Measurements from ENCODE around the gene SMAGP. TPM values are rescaled to one million over a fixed set of nuclear protein-coding genes. Genes with fewer than 3 reads are reported as not detected.

The SMAGP gene
- total RNA-seq, 1 experiment from 2014 or later: 62.5 TPM

- Histone ChIP-seq H3K9me2 (replicated peaks; ENCODE audit: low read length) (no peaks in the 10 kb centered on the region), H3K27me3 (ENCODE audit: low read length) (no peaks in the 10 kb centered on the region), H3F3A (ENCODE audit: low read length, unreplicated experiment) (no peaks in the 10 kb centered on the region), H2AFZ (ENCODE audit: low read length) (no peak overlapping the region), H4K20me1 (ENCODE audit: low read length) (no peaks in the 10 kb centered on the region), H3K9ac (ENCODE audit: low read length) (no peak overlapping the region), H3K79me2 (ENCODE audit: low read length) (no peaks in the 10 kb centered on the region), H3K36me3 (ENCODE audit: low read depth, low read length) (no peaks in the 10 kb centered on the region), H3K27ac (ENCODE audit: low read length) (no peak overlapping the region), H3K4me1 (ENCODE audit: insufficient read depth, low read length) (no peaks in the 10 kb centered on the region), H3K4me3 (ENCODE audit: low read length) (no peak overlapping the region), H3K9me3 (ENCODE audit: low read length) (no peaks in the 10 kb centered on the region), H3K4me2 (ENCODE audit: low read length) (no peak overlapping the region)
- TF ChIP-seq EZH2 (IDR thresholded peaks at IDR 0.05; ENCODE audit: low read length, unreplicated experiment): no peak
- no peak for TF ChIP-seq CTCF (conservative IDR thresholded peaks at IDR 0.05; ENCODE audit: low read depth, low read length)
- TF ChIP-seq EZH2phosphoT487 (IDR thresholded peaks at IDR 0.05; ENCODE audit: borderline replicate concordance, low read length): no peak
- ChIA-PET CTCF (no interaction called here), POLR2A (ENCODE audit: unreplicated experiment) (no interaction called here)
- DNase-seq (no peak), ATAC-seq (no peak)
- intact Hi-C loops (cut with micrococcal nuclease): no loop called here
- BruUV-seq (replicated peaks): no TSS peak
Measured at GRCh38 chr12:51208016-51208660, 62.1 kb downstream of the SMAGP start.

- intact Hi-C loops (cut with micrococcal nuclease): no loop called here
- DNase-seq (no peak), ATAC-seq (no peak)
- CTCF ChIA-PET: no interaction called here
- H3K9me2 ChIP-seq (replicated peaks; ENCODE audit: low read length): no peaks in the 10 kb centered on the region
- H3K4me1 ChIP-seq (ENCODE audit: insufficient read depth, low read length): no peaks in the 10 kb centered on the region
- H3K27me3 ChIP-seq (ENCODE audit: low read length): no peaks in the 10 kb centered on the region
- no peak overlapping the region for H3K4me2 ChIP-seq (ENCODE audit: low read length)
- H2AFZ ChIP-seq (ENCODE audit: low read length): no peak overlapping the region
- POLR2A ChIA-PET (ENCODE audit: unreplicated experiment): no interaction called here
- no peaks in the 10 kb centered on the region for H4K20me1 ChIP-seq (ENCODE audit: low read length)
- no peaks in the 10 kb centered on the region for H3K9me3 ChIP-seq (ENCODE audit: low read length)
- TF ChIP-seq CTCF (conservative IDR thresholded peaks at IDR 0.05; ENCODE audit: low read depth, low read length) (no peak), EZH2 (IDR thresholded peaks at IDR 0.05; ENCODE audit: low read length, unreplicated experiment) (no peak), EZH2phosphoT487 (IDR thresholded peaks at IDR 0.05; ENCODE audit: borderline replicate concordance, low read length) (no peak)
- no peaks in the 10 kb centered on the region for H3K79me2 ChIP-seq (ENCODE audit: low read length)
- no TSS peak for BruUV-seq (replicated peaks)
- no peak overlapping the region for H3K27ac ChIP-seq (ENCODE audit: low read length)
- H3K36me3 ChIP-seq (ENCODE audit: low read depth, low read length): no peaks in the 10 kb centered on the region
- no peak overlapping the region for H3K9ac ChIP-seq (ENCODE audit: low read length)
- H3K4me3 ChIP-seq (ENCODE audit: low read length): no peak overlapping the region
- H3F3A ChIP-seq (ENCODE audit: low read length, unreplicated experiment): no peaks in the 10 kb centered on the region
Measured at GRCh38 chr12:51205350-51205749, 64.9 kb downstream of the SMAGP start.

GRCh38 chr12:51202718-51203117 lies 67.5 kb downstream of the SMAGP start:
- H3K79me2 ChIP-seq (ENCODE audit: low read length): no peaks in the 10 kb centered on the region
- H3K4me3 ChIP-seq (ENCODE audit: low read length): no peak overlapping the region
- no peak overlapping the region for H3K27ac ChIP-seq (ENCODE audit: low read length)
- BruUV-seq (replicated peaks): no TSS peak
- H3K27me3 ChIP-seq (ENCODE audit: low read length): no peaks in the 10 kb centered on the region
- ChIA-PET CTCF (no interaction called here), POLR2A (ENCODE audit: unreplicated experiment) (no interaction called here)
- H3K4me2 ChIP-seq (ENCODE audit: low read length): no peak overlapping the region
- ATAC-seq: no peak
- intact Hi-C loops (cut with micrococcal nuclease): no loop called here
- H4K20me1 ChIP-seq (ENCODE audit: low read length): no peaks in the 10 kb centered on the region
- no peaks in the 10 kb centered on the region for H3K9me3 ChIP-seq (ENCODE audit: low read length)
- TF ChIP-seq EZH2phosphoT487 (IDR thresholded peaks at IDR 0.05; ENCODE audit: borderline replicate concordance, low read length): no peak
- TF ChIP-seq CTCF (conservative IDR thresholded peaks at IDR 0.05; ENCODE audit: low read depth, low read length): no peak
- no peak for TF ChIP-seq EZH2 (IDR thresholded peaks at IDR 0.05; ENCODE audit: low read length, unreplicated experiment)
- no peak overlapping the region for H2AFZ ChIP-seq (ENCODE audit: low read length)
- no peaks in the 10 kb centered on the region for H3K4me1 ChIP-seq (ENCODE audit: insufficient read depth, low read length)
- H3F3A ChIP-seq (ENCODE audit: low read length, unreplicated experiment): no peaks in the 10 kb centered on the region
- no peak overlapping the region for H3K9ac ChIP-seq (ENCODE audit: low read length)
- no peaks in the 10 kb centered on the region for H3K9me2 ChIP-seq (replicated peaks; ENCODE audit: low read length)
- no peaks in the 10 kb centered on the region for H3K36me3 ChIP-seq (ENCODE audit: low read depth, low read length)
- no peak for DNase-seq

All from PC-3 (cell line).